Fibroblast of skin of left quadriceps (primary cell): ENCODE measurements around the gene RDH5.

ENCODE experiments used
- DNase-seq, 2 experiments: peaks; one replicate each; pipeline ENCODE4 v3.0.0-alpha.2; 2013; ENCODE audit warnings: low read depth in 2 of 2

RDH5 gene

GRCh38 chr12:55728186-55728938 is 8.2 kb downstream of the RDH5 start:
- peak in 1 of 2 experiments; percentile 42 for DNase-seq

GRCh38 chr12:55728939-55729818 is 9.0 kb downstream of the RDH5 start, which contains the start of gene CD63:
Gene CD63 (minus strand): TSS chr12:55729009. CDS start chr12:55728341, 668 bp downstream.
- DNase-seq: peak; percentile 90 to 91

- DNase-seq: no peak
Measured at GRCh38 chr12:55729819-55730818, 9.9 kb downstream of the RDH5 start.

GRCh38 chr12:55732288-55732687 is 12.1 kb downstream of the RDH5 start:
- DNase-seq: no peak

- no peak for DNase-seq
Measured at GRCh38 chr12:55733021-55733555, 12.9 kb downstream of the RDH5 start.

GRCh38 chr12:55733858-55734257 is 13.7 kb downstream of the RDH5 start:
- no peak for DNase-seq

GRCh38 chr12:55734595-55734994 is 14.4 kb downstream of the RDH5 start:
- DNase-seq: no peak

GRCh38 chr12:55736076-55736475 is 15.9 kb downstream of the RDH5 start:
- DNase-seq: no peak

GRCh38 chr12:55736780-55737580 is 16.8 kb downstream of the RDH5 start:
- no peak for DNase-seq

- DNase-seq: no peak
Measured at GRCh38 chr12:55737581-55738122, 17.5 kb downstream of the RDH5 start.

- peak; percentile 76 to 78 for DNase-seq
Measured at GRCh38 chr12:55738123-55739024, 18.2 kb downstream of the RDH5 start.

- no peak for DNase-seq
Measured at GRCh38 chr12:55739025-55739378, 18.8 kb downstream of the RDH5 start.

GRCh38 chr12:55741931-55742680 is 21.9 kb downstream of the RDH5 start:
- DNase-seq: no peak

- DNase-seq: peak; percentile 57 to 61
Measured at GRCh38 chr12:55742719-55743405, 22.7 kb downstream of the RDH5 start, which contains the start of gene GDF11. Gene GDF11 (plus strand): TSS chr12:55743122. CDS start chr12:55743317, 195 bp downstream.

- peak in 1 of 2 experiments; percentile 20 for DNase-seq
Measured at GRCh38 chr12:55743406-55744339, 23.5 kb downstream of the RDH5 start.

- no peak for DNase-seq
Measured at GRCh38 chr12:55744340-55745030, 24.3 kb downstream of the RDH5 start.
